Measurements from ENCODE around the gene CARS2.

The CARS2 gene

GRCh38 chr13:110600261-110600819 lies 105.6 kb downstream of the CARS2 start:
- no peaks in the 10 kb centered on the region for H3K4me1 Mint-ChIP-seq
- H3K27ac Mint-ChIP-seq (ENCODE audit: low read depth): no peak overlapping the region
- ATAC-seq (replicated peaks; ENCODE audit: extremely low read depth, poor library complexity, severe bottlenecking) (no peak), DNase-seq (ENCODE audit: low spot score in 2 of 2) (no peak)
- no peaks in the 10 kb centered on the region for H3K9me3 Mint-ChIP-seq
- H3K27me3 Mint-ChIP-seq: peaks cover 13% of the 10 kb centered on the region
- no peaks in the 10 kb centered on the region for H3K36me3 Mint-ChIP-seq (ENCODE audit: insufficient read depth)
- no peak overlapping the region for H3K4me3 Mint-ChIP-seq

GRCh38 chr13:110597041-110597689 lies 108.8 kb downstream of the CARS2 start:
- H3K36me3 Mint-ChIP-seq (ENCODE audit: insufficient read depth): no peaks in the 10 kb centered on the region
- DNase-seq (ENCODE audit: low spot score in 2 of 2) (no peak), ATAC-seq (replicated peaks; ENCODE audit: extremely low read depth, poor library complexity, severe bottlenecking) (no peak)
- H3K4me1 Mint-ChIP-seq: no peaks in the 10 kb centered on the region
- H3K9me3 Mint-ChIP-seq: no peaks in the 10 kb centered on the region
- H3K27me3 Mint-ChIP-seq: peaks cover 3% of the 10 kb centered on the region
- no peak overlapping the region for H3K4me3 Mint-ChIP-seq
- no peak overlapping the region for H3K27ac Mint-ChIP-seq (ENCODE audit: low read depth)

GRCh38 chr13:110593430-110594130 lies 112.3 kb downstream of the CARS2 start:
- no peaks in the 10 kb centered on the region for H3K4me1 Mint-ChIP-seq
- DNase-seq (ENCODE audit: low spot score in 2 of 2) (no peak), ATAC-seq (replicated peaks; ENCODE audit: extremely low read depth, poor library complexity, severe bottlenecking) (no peak)
- H3K27me3 Mint-ChIP-seq: peaks cover 18% of the 10 kb centered on the region
- no peak overlapping the region for H3K4me3 Mint-ChIP-seq
- H3K36me3 Mint-ChIP-seq (ENCODE audit: insufficient read depth): no peaks in the 10 kb centered on the region
- no peaks in the 10 kb centered on the region for H3K9me3 Mint-ChIP-seq
- H3K27ac Mint-ChIP-seq (ENCODE audit: low read depth): no peak overlapping the region

GRCh38 chr13:110592665-110593064 lies 113.3 kb downstream of the CARS2 start:
- Mint-ChIP-seq H3K27ac (ENCODE audit: low read depth) (no peak overlapping the region), H3K36me3 (ENCODE audit: insufficient read depth) (no peaks in the 10 kb centered on the region), H3K9me3 (no peaks in the 10 kb centered on the region), H3K4me3 (no peak overlapping the region), H3K4me1 (no peaks in the 10 kb centered on the region), H3K27me3 (peaks cover 18% of the 10 kb centered on the region)
- no peak for DNase-seq (ENCODE audit: low spot score in 2 of 2)
- no peak for ATAC-seq (replicated peaks; ENCODE audit: extremely low read depth, poor library complexity, severe bottlenecking)
